Tibial nerve (tissue), 4 donors: ENCODE data around the gene TPBG. TPM values are rescaled to one million over a fixed set of nuclear protein-coding genes. Genes with fewer than 3 reads are reported as not detected.
A peak's percentile ranks its signal among the peaks of the same experiment; 100 is the strongest.

Source experiments
- DNase-seq, 2 donors: peaks; one replicate each; pipeline ENCODE4 v3.0.0-alpha.2; 2019; ENCODE audit warnings: low spot score in 2 of 2
- H3K27ac ChIP-seq, 4 donors: fragments of 200-600 bp; sonication (generic) in 3 of 4; one replicate each; pipeline ENCODE4 v1.5.1; 2017 to 2019; ENCODE audit warnings: mild to moderate bottlenecking in 1 of 4
- H3K27me3 ChIP-seq, 2 donors: fragments of 200-600 bp; sonication (generic) in 1 of 2; one replicate each; pipeline versions ENCODE4 v1.5.1 to v1.6.0; 2017 to 2019
- H3K36me3 ChIP-seq, 3 donors: fragments of 200-600 bp; sonication (generic); one replicate each; pipeline ENCODE4 v1.5.1; 2018 to 2019
- H3K4me1 ChIP-seq, 4 donors: fragments of 200-600 bp; sonication (generic) in 3 of 4; one replicate each; pipeline ENCODE4 v1.5.1; 2017 to 2019
- H3K4me3 ChIP-seq, 4 donors: fragments of 200-600 bp; sonication (generic) in 3 of 4; one replicate each; pipeline ENCODE4 v1.5.1; 2017 to 2019; ENCODE audit warnings: mild to moderate bottlenecking in 1 of 4, moderate library complexity in 1 of 4
- H3K9me3 ChIP-seq, 4 donors: fragments of 200-600 bp; sonication (generic) in 3 of 4; one replicate each; pipeline ENCODE4 v1.5.1; 2017 to 2019
- CTCF ChIP-seq, 5 experiments: fragments of 200-600 bp in 3 of 5; fragments of 450-650 bp in 2 of 5; sonication (generic) in 3 of 5; IDR thresholded peaks; one replicate each; pipeline ENCODE4 v1.5.1; 2016 to 2019; ENCODE audit warnings: antibody characterized with exemption in 5 of 5, mild to moderate bottlenecking in 3 of 5, moderate library complexity in 2 of 5
- EP300 ChIP-seq, 2 donors: sonication (generic); formaldehyde crosslinking; IDR thresholded peaks; one replicate each; pipeline ENCODE4 v1.6.1; 2017; ENCODE audit warnings: antibody characterized with exemption in 2 of 2, mild to moderate bottlenecking in 1 of 2
- POLR2A ChIP-seq, 2 donors: fragments of 450-650 bp; IDR thresholded peaks; one replicate each; pipeline ENCODE4 v1.6.1; 2017; ENCODE audit warnings: antibody characterized with exemption in 2 of 2, mild to moderate bottlenecking in 2 of 2, moderate library complexity in 2 of 2
- WGBS, 2 donors: methylation state at CpG; one replicate each; pipeline ENCODE4 v1.1.5; 2018; 5-methylcytosine and 5-hydroxymethylcytosine counted together
- total RNA-seq, 4 donors: library from RNA; depleted of rRNA; stranded (reverse); fragments of >200 nt; gene quantifications; one replicate each; pipeline ENCODE4 v1.1.0, GENCODE V29; 2016

TPBG gene
- total RNA-seq, 4 donors from 2014 or later: 12.0 to 15.9 (median 12.6) TPM

GRCh38 chr6:82365016-82365795 lies 1.6 kb downstream of the TPBG start:
- no peaks in the 10 kb centered on the region for H3K36me3 ChIP-seq
- peak overlapping the region; percentile 40 to 83 (median 66) for H3K4me3 ChIP-seq
- WGBS, 2 donors: 11 to 24% methylated on average over 26 to 44 of the region's 67 CpGs
- TF ChIP-seq CTCF (IDR thresholded peaks at IDR 0.05): no peak
- no peak for TF ChIP-seq POLR2A (IDR thresholded peaks at IDR 0.05)
- TF ChIP-seq EP300 (IDR thresholded peaks at IDR 0.05): no peak
- H3K9me3 ChIP-seq: no peaks in the 10 kb centered on the region
- DNase-seq: no peak
- peaks cover 0 to 23% (median 0%) of the 10 kb centered on the region in 4 donors for H3K4me1 ChIP-seq
- peaks cover 0 to 30% of the 10 kb centered on the region in 2 donors for H3K27me3 ChIP-seq
- H3K27ac ChIP-seq: peak overlapping the region in 3 of 4 donors; percentile 65 to 83 (median 67)

- Histone ChIP-seq H3K27ac (no peak overlapping the region), H3K4me3 (no peak overlapping the region), H3K36me3 (no peaks in the 10 kb centered on the region), H3K27me3 (peaks cover 0 to 26% of the 10 kb centered on the region in 2 donors), H3K9me3 (no peaks in the 10 kb centered on the region), H3K4me1 (peaks cover 0 to 19% (median 0%) of the 10 kb centered on the region in 4 donors)
- no peak for DNase-seq
- TF ChIP-seq POLR2A (IDR thresholded peaks at IDR 0.05) (no peak), EP300 (IDR thresholded peaks at IDR 0.05) (no peak), CTCF (IDR thresholded peaks at IDR 0.05) (no peak)
These were observed 4.1 kb downstream of the TPBG start for GRCh38 chr6:82367704-82368103.

DNA sequence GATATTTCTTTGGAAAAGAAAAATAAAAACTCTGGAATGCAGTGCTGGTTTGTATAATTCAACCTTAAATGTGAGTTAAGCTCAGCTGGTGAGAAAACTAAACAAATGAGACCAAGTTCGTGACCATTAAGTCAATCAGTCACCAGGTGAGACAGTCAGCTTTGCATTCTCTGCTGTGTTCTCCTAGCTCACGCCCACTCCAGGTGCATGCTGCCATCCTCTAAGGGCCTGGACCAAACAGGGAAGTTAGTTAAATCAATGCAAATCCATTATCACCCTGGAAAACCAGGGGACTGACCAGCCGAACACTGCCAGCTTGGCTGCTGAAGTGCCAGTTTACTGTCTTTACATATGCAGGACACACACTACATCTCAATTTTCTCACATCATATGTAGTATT lies 7.2 kb downstream of the TPBG start:
- peaks cover 0 to 2% (median 0%) of the 10 kb centered on the region in 4 donors for H3K4me1 ChIP-seq
- H3K27ac ChIP-seq: no peak overlapping the region
- WGBS, 2 donors: 89 to 94% methylated on average over 3 of the region's 3 CpGs
- H3K27me3 ChIP-seq: no peaks in the 10 kb centered on the region
- no peak for TF ChIP-seq POLR2A (IDR thresholded peaks at IDR 0.05)
- no peak for TF ChIP-seq EP300 (IDR thresholded peaks at IDR 0.05)
- no peak for TF ChIP-seq CTCF (IDR thresholded peaks at IDR 0.05)
- H3K9me3 ChIP-seq: no peaks in the 10 kb centered on the region
- H3K36me3 ChIP-seq: no peaks in the 10 kb centered on the region
- DNase-seq: no peak
- H3K4me3 ChIP-seq: no peak overlapping the region

DNA sequence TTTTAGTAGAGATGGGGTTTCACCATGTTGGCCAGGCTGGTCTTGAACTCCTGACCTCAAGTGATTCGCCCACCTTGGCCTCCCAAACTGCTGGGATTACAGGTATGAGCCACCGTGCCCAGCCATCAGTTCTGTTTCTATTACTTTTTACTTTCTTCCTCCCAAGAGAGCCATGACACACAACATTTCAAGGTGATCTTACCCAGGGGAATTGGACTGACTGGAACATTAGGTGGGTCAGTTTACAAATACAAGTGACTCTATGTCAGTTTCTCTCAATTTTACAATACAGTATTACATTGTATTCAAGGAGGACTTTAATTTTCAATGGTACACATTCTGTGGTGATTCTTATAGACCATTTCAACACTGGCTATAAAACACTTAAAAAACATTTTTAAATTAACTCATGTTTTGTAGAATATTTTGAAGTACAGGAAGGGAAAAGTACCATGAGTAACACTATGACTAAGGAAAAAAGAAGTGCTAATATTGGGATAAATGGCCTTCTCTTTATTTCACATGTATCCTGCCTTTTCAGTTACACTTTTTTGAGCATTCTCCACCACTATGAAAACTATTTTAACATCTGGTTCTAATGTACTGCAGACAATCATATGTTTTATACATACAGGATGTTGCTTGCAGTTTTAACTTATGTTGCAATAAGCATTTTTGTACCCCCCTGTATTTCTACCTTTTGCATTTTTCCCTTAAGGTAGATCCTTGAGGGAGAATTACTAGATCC lies 8.4 kb downstream of the TPBG start:
- Histone ChIP-seq H3K4me3 (no peak overlapping the region), H3K9me3 (no peaks in the 10 kb centered on the region), H3K27ac (no peak overlapping the region), H3K4me1 (no peaks in the 10 kb centered on the region), H3K27me3 (no peaks in the 10 kb centered on the region), H3K36me3 (no peaks in the 10 kb centered on the region)
- TF ChIP-seq EP300 (IDR thresholded peaks at IDR 0.05) (no peak), POLR2A (IDR thresholded peaks at IDR 0.05) (no peak), CTCF (IDR thresholded peaks at IDR 0.05) (no peak)
- 64 to 85% methylated on average over 2 of the region's 2 CpGs for WGBS, 2 donors
- DNase-seq: no peak

- Histone ChIP-seq H3K36me3 (no peaks in the 10 kb centered on the region), H3K4me1 (no peaks in the 10 kb centered on the region), H3K27me3 (no peaks in the 10 kb centered on the region), H3K4me3 (no peak overlapping the region), H3K27ac (no peak overlapping the region), H3K9me3 (no peaks in the 10 kb centered on the region)
- no peak for DNase-seq
- TF ChIP-seq POLR2A (IDR thresholded peaks at IDR 0.05) (no peak), CTCF (IDR thresholded peaks at IDR 0.05) (no peak), EP300 (IDR thresholded peaks at IDR 0.05) (no peak)
- 75 to 76% methylated on average over 3 of the region's 3 CpGs for WGBS, 2 donors
These were observed 9.0 kb downstream of the TPBG start for GRCh38 chr6:82372656-82373055.
